Measurements from ENCODE around the gene ESYT3. TPM values are rescaled to one million over a fixed set of nuclear protein-coding genes. Genes with fewer than 3 reads are reported as not detected.

Gene ESYT3
- total RNA-seq, 2 experiments from 2014 or later = not detected

- Histone ChIP-seq H3K9me2 (ENCODE audit: insufficient read depth, low read length) (no peaks in the 10 kb centered on the region), H3K9me3 (ENCODE audit: low read length) (no peaks in the 10 kb centered on the region), H3K4me2 (ENCODE audit: low read length) (no peak overlapping the region), H3K79me2 (ENCODE audit: insufficient read depth, low read depth, low read length) (no peaks in the 10 kb centered on the region), H2AFZ (ENCODE audit: low read length) (no peak overlapping the region), H3K27ac (ENCODE audit: low read depth, low read length, poor library complexity, severe bottlenecking) (no peak overlapping the region), H3K4me1 (ENCODE audit: insufficient read depth, low read length, poor library complexity, severe bottlenecking) (no peaks in the 10 kb centered on the region), H3K4me3 (ENCODE audit: low read depth, low read length, poor library complexity, severe bottlenecking) (no peak overlapping the region), H3K36me3 (ENCODE audit: insufficient read depth, low read length) (no peaks in the 10 kb centered on the region), H4K20me1 (ENCODE audit: insufficient read depth, low read length) (no peaks in the 10 kb centered on the region)
- TF ChIP-seq CTCF (conservative IDR thresholded peaks at IDR 0.05; ENCODE audit: low read length) (no peak), EZH2phosphoT487 (IDR thresholded peaks at IDR 0.05; ENCODE audit: borderline replicate concordance, low read depth, low read length) (no peak)
- no TSS peak for BruUV-seq (replicated peaks)
- intact Hi-C loops (cut with micrococcal nuclease; ENCODE audit: unreplicated experiment) = no loop called here
- DNase-seq (ENCODE audit: low spot score) = no peak
- ChIA-PET CTCF (ENCODE audit: unreplicated experiment) (no interaction called here), POLR2A (no interaction called here)
Observed at GRCh38 chr3:138389841-138390581, 44.4 kb upstream of the ESYT3 start.

GRCh38 chr3:138390582-138390932 lies 43.9 kb upstream of the ESYT3 start:
- Histone ChIP-seq H2AFZ (ENCODE audit: low read length) (no peak overlapping the region), H3K4me2 (ENCODE audit: low read length) (no peak overlapping the region), H4K20me1 (ENCODE audit: insufficient read depth, low read length) (no peaks in the 10 kb centered on the region), H3K4me3 (ENCODE audit: low read depth, low read length, poor library complexity, severe bottlenecking) (no peak overlapping the region), H3K4me1 (ENCODE audit: insufficient read depth, low read length, poor library complexity, severe bottlenecking) (no peaks in the 10 kb centered on the region), H3K9me3 (ENCODE audit: low read length) (no peaks in the 10 kb centered on the region), H3K36me3 (ENCODE audit: insufficient read depth, low read length) (no peaks in the 10 kb centered on the region), H3K27ac (ENCODE audit: low read depth, low read length, poor library complexity, severe bottlenecking) (no peak overlapping the region), H3K9me2 (ENCODE audit: insufficient read depth, low read length) (no peaks in the 10 kb centered on the region), H3K79me2 (ENCODE audit: insufficient read depth, low read depth, low read length) (no peaks in the 10 kb centered on the region)
- CTCF ChIA-PET (ENCODE audit: unreplicated experiment) = no interaction called here
- TF ChIP-seq EZH2phosphoT487 (IDR thresholded peaks at IDR 0.05; ENCODE audit: borderline replicate concordance, low read depth, low read length) (no peak), CTCF (conservative IDR thresholded peaks at IDR 0.05; ENCODE audit: low read length) (no peak)
- intact Hi-C loops (cut with micrococcal nuclease; ENCODE audit: unreplicated experiment) = no loop called here
- POLR2A ChIA-PET = interaction anchor here (0.9 kb wide), 1 partner anchor 10 kb away, joined by 3 read pairs; no protein-coding TSS in a partner anchor
- no TSS peak for BruUV-seq (replicated peaks)
- no peak for DNase-seq (ENCODE audit: low spot score)

GRCh38 chr3:138394156-138394555 lies 40.3 kb upstream of the ESYT3 start:
- no TSS peak for BruUV-seq (replicated peaks)
- Histone ChIP-seq H3K9me3 (ENCODE audit: low read length) (no peaks in the 10 kb centered on the region), H3K4me3 (ENCODE audit: low read depth, low read length, poor library complexity, severe bottlenecking) (no peak overlapping the region), H3K36me3 (ENCODE audit: insufficient read depth, low read length) (no peaks in the 10 kb centered on the region), H2AFZ (ENCODE audit: low read length) (no peak overlapping the region), H3K79me2 (ENCODE audit: insufficient read depth, low read depth, low read length) (no peaks in the 10 kb centered on the region), H3K9me2 (ENCODE audit: insufficient read depth, low read length) (no peaks in the 10 kb centered on the region), H4K20me1 (ENCODE audit: insufficient read depth, low read length) (no peaks in the 10 kb centered on the region), H3K27ac (ENCODE audit: low read depth, low read length, poor library complexity, severe bottlenecking) (no peak overlapping the region), H3K4me2 (ENCODE audit: low read length) (no peak overlapping the region), H3K4me1 (ENCODE audit: insufficient read depth, low read length, poor library complexity, severe bottlenecking) (peaks cover 5% of the 10 kb centered on the region)
- ChIA-PET CTCF (ENCODE audit: unreplicated experiment) (no interaction called here), POLR2A (interaction anchor here (0.6 kb wide), 2 partner anchors 23 to 120 kb away, joined by 3 read pairs; no protein-coding TSS in a partner anchor)
- intact Hi-C loops (cut with micrococcal nuclease; ENCODE audit: unreplicated experiment) = no loop called here
- DNase-seq (ENCODE audit: low spot score) = no peak
- TF ChIP-seq EZH2phosphoT487 (IDR thresholded peaks at IDR 0.05; ENCODE audit: borderline replicate concordance, low read depth, low read length) (no peak), CTCF (conservative IDR thresholded peaks at IDR 0.05; ENCODE audit: low read length) (no peak)

All from OCI-LY7 (cell line).